Measurements from ENCODE around the gene CALML5. TPM values are rescaled to one million over a fixed set of nuclear protein-coding genes. Genes with fewer than 3 reads are reported as not detected.

The CALML5 gene
- total and polyA plus RNA-seq, 8 donors, result 0.92 to 16.2 (median 2.4) TPM; not detected in 5

- Histone ChIP-seq H3K4me3 (no peak overlapping the region), H3K27me3 (no peaks in the 10 kb centered on the region), H3K4me1 (peaks cover 0 to 30% (median 0%) of the 10 kb centered on the region in 4 donors), H3K9me3 (no peaks in the 10 kb centered on the region), H3K27ac (no peak overlapping the region), H3K36me3 (no peaks in the 10 kb centered on the region)
- DNase-seq, result peak in 1 of 2 donors; percentile 13
- TF ChIP-seq, protein P1, sequence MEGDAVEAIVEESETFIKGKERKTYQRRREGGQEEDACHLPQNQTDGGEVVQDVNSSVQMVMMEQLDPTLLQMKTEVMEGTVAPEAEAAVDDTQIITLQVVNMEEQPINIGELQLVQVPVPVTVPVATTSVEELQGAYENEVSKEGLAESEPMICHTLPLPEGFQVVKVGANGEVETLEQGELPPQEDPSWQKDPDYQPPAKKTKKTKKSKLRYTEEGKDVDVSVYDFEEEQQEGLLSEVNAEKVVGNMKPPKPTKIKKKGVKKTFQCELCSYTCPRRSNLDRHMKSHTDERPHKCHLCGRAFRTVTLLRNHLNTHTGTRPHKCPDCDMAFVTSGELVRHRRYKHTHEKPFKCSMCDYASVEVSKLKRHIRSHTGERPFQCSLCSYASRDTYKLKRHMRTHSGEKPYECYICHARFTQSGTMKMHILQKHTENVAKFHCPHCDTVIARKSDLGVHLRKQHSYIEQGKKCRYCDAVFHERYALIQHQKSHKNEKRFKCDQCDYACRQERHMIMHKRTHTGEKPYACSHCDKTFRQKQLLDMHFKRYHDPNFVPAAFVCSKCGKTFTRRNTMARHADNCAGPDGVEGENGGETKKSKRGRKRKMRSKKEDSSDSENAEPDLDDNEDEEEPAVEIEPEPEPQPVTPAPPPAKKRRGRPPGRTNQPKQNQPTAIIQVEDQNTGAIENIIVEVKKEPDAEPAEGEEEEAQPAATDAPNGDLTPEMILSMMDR (IDR thresholded peaks at IDR 0.05), result no peak
- TF ChIP-seq EP300 (IDR thresholded peaks at IDR 0.05) (no peak), POLR2A (IDR thresholded peaks at IDR 0.05) (no peak), POLR2AphosphoS5 (IDR thresholded peaks at IDR 0.05) (no peak)
- 86 to 90% (median 89%) methylated on average over 8 of the region's 8 CpGs for WGBS, 5 donors
- intact Hi-C loops (cut with DNase I; ENCODE audit: low total_unique reads), result no loop called here
Observed at GRCh38 chr10:5526691-5527331, 27.4 kb upstream of the CALML5 start.

DNA sequence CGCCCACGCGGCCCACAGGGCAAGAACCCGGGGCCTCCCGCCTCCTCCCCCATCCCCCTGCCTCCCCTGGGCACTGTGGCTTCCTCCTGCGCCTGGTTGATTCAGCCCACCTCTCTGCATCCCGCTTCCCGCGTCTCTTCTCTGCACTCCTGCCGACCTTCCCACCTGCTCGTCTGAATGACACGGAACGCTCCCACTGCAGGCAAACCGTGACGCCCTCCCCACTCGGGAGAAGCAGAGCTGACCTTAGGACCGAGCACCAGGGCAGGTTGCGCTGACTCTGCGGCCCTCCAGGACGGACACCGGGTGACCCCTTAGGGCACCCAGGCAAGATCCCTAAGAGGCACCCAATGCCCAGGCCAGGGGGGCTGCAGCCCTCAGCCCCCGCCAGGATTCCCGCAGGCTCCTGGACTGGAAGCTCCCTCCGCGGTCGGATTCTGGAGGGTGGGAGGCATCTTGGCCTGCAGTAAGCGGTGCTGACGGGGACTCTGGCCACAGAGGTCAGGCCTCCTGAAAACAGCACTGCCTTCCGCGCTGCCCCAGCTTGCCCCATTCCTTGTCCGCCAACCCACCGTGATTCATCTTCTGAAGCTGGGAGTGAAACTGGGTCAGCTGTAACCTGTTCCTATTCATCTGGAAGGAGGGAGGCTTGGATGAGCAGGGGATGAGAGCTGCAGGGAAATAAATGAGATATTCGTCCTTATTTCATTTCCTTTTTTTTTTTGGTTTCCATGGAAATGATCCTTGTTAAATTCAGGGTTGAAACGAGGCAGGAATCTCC lies 26.4 kb upstream of the CALML5 start:
- no peaks in the 10 kb centered on the region for H3K36me3 ChIP-seq
- H3K4me3 ChIP-seq, result no peak overlapping the region
- no peak overlapping the region for H3K27ac ChIP-seq
- WGBS, 5 donors, result 86 to 92% (median 89%) methylated on average over 26 to 34 of the region's 34 CpGs
- TF ChIP-seq POLR2A (IDR thresholded peaks at IDR 0.05), result no peak
- TF ChIP-seq POLR2AphosphoS5 (IDR thresholded peaks at IDR 0.05), result no peak
- TF ChIP-seq, protein P1 (IDR thresholded peaks at IDR 0.05), result no peak
- no peak for TF ChIP-seq EP300 (IDR thresholded peaks at IDR 0.05)
- DNase-seq, result peak in 1 of 2 donors; percentile 17
- intact Hi-C loops (cut with DNase I; ENCODE audit: low total_unique reads), result no loop called here
- H3K9me3 ChIP-seq, result no peaks in the 10 kb centered on the region
- no peaks in the 10 kb centered on the region for H3K27me3 ChIP-seq
- H3K4me1 ChIP-seq, result peaks cover 0 to 20% (median 0%) of the 10 kb centered on the region in 4 donors

GRCh38 chr10:5524641-5525560 lies 25.5 kb upstream of the CALML5 start, which contains the start of gene CALML3:
CALML3 (plus strand) TSS chr10:5524961; CDS start chr10:5525086, 125 bp downstream.
- Histone ChIP-seq H3K4me1 (peaks cover 0 to 14% (median 0%) of the 10 kb centered on the region in 4 donors), H3K36me3 (no peaks in the 10 kb centered on the region), H3K9me3 (no peaks in the 10 kb centered on the region), H3K27me3 (no peaks in the 10 kb centered on the region), H3K4me3 (no peak within 1 kb of the TSS), H3K27ac (no peak within 1 kb of the TSS)
- WGBS, 5 donors, result 87 to 92% (median 91%) methylated on average over 57 to 64 of the region's 64 CpGs
- intact Hi-C loops (cut with DNase I; ENCODE audit: low total_unique reads), result no loop called here
- DNase-seq, result peak in 1 of 2 donors; percentile 20
- TF ChIP-seq POLR2AphosphoS5 (IDR thresholded peaks at IDR 0.05) (no peak), POLR2A (IDR thresholded peaks at IDR 0.05) (no peak), EP300 (IDR thresholded peaks at IDR 0.05) (no peak)
- TF ChIP-seq, protein P1 (IDR thresholded peaks at IDR 0.05), result no peak

Measured in stomach (tissue), 9 donors.